ENCODE data around the gene DDX39B.

DDX39B gene

DNA sequence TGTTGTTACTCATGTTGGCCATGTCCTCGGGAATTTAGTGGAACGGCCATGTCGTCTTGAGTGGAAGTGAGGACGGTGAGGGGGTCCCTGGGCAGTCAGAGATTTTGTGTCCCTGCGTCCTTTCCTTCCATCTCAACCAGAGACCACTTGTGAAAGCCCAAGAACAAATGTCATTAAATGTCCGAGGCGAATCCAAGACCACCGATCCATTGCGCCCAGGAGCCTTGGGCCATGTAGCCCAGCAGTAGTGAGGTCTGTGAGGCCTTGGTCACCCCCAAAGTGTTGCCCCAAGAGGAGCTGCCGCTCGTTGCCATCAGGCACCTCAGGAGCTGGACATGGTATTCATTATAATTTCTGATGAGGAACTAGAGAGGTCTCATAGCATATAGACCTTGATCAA is 61.2 kb downstream of the DDX39B start:
- no peak overlapping the region for H3K4me3 ChIP-seq (replicated peaks; ENCODE audit: insufficient read depth, low read length)
- H3K27me3 ChIP-seq (ENCODE audit: insufficient read depth, poor library complexity, severe bottlenecking) = no peaks in the 10 kb centered on the region
- no peak overlapping the region for H3K27ac ChIP-seq (replicated peaks)
- TF ChIP-seq GABPA (IDR thresholded peaks at IDR 0.05; ENCODE audit: low read depth) = no peak
- TF ChIP-seq POLR2AphosphoS5 (IDR thresholded peaks at IDR 0.05; ENCODE audit: low read depth) = no peak
- TF ChIP-seq, protein P1, sequence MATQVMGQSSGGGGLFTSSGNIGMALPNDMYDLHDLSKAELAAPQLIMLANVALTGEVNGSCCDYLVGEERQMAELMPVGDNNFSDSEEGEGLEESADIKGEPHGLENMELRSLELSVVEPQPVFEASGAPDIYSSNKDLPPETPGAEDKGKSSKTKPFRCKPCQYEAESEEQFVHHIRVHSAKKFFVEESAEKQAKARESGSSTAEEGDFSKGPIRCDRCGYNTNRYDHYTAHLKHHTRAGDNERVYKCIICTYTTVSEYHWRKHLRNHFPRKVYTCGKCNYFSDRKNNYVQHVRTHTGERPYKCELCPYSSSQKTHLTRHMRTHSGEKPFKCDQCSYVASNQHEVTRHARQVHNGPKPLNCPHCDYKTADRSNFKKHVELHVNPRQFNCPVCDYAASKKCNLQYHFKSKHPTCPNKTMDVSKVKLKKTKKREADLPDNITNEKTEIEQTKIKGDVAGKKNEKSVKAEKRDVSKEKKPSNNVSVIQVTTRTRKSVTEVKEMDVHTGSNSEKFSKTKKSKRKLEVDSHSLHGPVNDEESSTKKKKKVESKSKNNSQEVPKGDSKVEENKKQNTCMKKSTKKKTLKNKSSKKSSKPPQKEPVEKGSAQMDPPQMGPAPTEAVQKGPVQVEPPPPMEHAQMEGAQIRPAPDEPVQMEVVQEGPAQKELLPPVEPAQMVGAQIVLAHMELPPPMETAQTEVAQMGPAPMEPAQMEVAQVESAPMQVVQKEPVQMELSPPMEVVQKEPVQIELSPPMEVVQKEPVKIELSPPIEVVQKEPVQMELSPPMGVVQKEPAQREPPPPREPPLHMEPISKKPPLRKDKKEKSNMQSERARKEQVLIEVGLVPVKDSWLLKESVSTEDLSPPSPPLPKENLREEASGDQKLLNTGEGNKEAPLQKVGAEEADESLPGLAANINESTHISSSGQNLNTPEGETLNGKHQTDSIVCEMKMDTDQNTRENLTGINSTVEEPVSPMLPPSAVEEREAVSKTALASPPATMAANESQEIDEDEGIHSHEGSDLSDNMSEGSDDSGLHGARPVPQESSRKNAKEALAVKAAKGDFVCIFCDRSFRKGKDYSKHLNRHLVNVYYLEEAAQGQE (IDR thresholded peaks at IDR 0.05; ENCODE audit: insufficient replicate concordance, low read depth) = no peak
- TF ChIP-seq, protein P2, sequence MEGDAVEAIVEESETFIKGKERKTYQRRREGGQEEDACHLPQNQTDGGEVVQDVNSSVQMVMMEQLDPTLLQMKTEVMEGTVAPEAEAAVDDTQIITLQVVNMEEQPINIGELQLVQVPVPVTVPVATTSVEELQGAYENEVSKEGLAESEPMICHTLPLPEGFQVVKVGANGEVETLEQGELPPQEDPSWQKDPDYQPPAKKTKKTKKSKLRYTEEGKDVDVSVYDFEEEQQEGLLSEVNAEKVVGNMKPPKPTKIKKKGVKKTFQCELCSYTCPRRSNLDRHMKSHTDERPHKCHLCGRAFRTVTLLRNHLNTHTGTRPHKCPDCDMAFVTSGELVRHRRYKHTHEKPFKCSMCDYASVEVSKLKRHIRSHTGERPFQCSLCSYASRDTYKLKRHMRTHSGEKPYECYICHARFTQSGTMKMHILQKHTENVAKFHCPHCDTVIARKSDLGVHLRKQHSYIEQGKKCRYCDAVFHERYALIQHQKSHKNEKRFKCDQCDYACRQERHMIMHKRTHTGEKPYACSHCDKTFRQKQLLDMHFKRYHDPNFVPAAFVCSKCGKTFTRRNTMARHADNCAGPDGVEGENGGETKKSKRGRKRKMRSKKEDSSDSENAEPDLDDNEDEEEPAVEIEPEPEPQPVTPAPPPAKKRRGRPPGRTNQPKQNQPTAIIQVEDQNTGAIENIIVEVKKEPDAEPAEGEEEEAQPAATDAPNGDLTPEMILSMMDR (IDR thresholded peaks at IDR 0.05; ENCODE audit: insufficient read depth, low read length) = no peak
- DNase-seq (ENCODE audit: low read depth in 1 of 2, low spot score in 1 of 2) = no peak
